IMR-90 (cell line): ENCODE data around the gene TMA7. TPM values are rescaled to one million over a fixed set of nuclear protein-coding genes. Genes with fewer than 3 reads are reported as not detected.
A peak's percentile ranks its signal among the peaks of the same experiment; 100 is the strongest.

ENCODE experiments used
- ATAC-seq: fragments of 200-7000 bp; cut with Tn5 transposase; 2 replicates; pipeline ENCODE4 v1.9.1; 2020; ENCODE audit warnings: low read depth, mild to moderate bottlenecking, moderate library complexity
- BruUV-seq: library from RNA; stranded (reverse); fragments of 400-500 nt; replicated peaks from 2 replicates; lab custom pipeline; 2021; lab: Mats Ljungman, UMichigan
- CTCF ChIA-PET: fragments of 300-600 bp; formaldehyde crosslinking; extraction: SDS; loops from one replicate; lab custom pipeline; 2021; ENCODE audit warnings: antibody characterized with exemption; lab: Yijun Ruan, JAX
- POLR2A ChIA-PET: fragments of 300-600 bp; sonication (Branson Sonifier 250); formaldehyde crosslinking; loops from one replicate; lab custom pipeline; 2022; ENCODE audit warnings: antibody characterized with exemption; ENCODE audit not compliant: unreplicated experiment; lab: Charles Lee
- DNase-seq: peaks from one replicate; pipeline ENCODE4 v3.0.0; 2013
- H2AFZ ChIP-seq: replicated peaks from 2 replicates; pipeline ENCODE3; 2013; ENCODE audit warnings: low read length, mild to moderate bottlenecking; ENCODE audit not compliant: poor library complexity
- H2AK5ac ChIP-seq: 2 replicates; pipeline ENCODE4 v1.6.1; 2013; ENCODE audit warnings: low read depth, low read length, inconsistent platforms
- H2AK9ac ChIP-seq: replicated peaks from 2 replicates; pipeline ENCODE3; 2013; ENCODE audit warnings: mild to moderate bottlenecking, low read depth, low read length, moderate library complexity; ENCODE audit not compliant: poor library complexity
- H2BK120ac ChIP-seq: 2 replicates; pipeline ENCODE4 v1.6.1; 2013; ENCODE audit warnings: low read depth, low read length, inconsistent platforms
- H2BK15ac ChIP-seq: 3 replicates; pipeline ENCODE4 v1.6.1; 2013; ENCODE audit warnings: low read depth, low read length, inconsistent platforms
- H2BK20ac ChIP-seq: 2 replicates; pipeline ENCODE4 v1.6.1; 2013; ENCODE audit warnings: low read depth, mild to moderate bottlenecking, inconsistent platforms, low read length, moderate library complexity
- H2BK5ac ChIP-seq: 2 replicates; pipeline ENCODE4 v1.6.1; 2013; ENCODE audit warnings: mild to moderate bottlenecking, low read depth, low read length, inconsistent platforms; ENCODE audit not compliant: poor library complexity, severe bottlenecking
- H3K14ac ChIP-seq: replicated peaks from 2 replicates; pipeline ENCODE4 v1.6.1; 2013; ENCODE audit warnings: low read depth, low read length, inconsistent platforms
- H3K18ac ChIP-seq: 2 replicates; pipeline ENCODE4 v1.6.1; 2013; ENCODE audit warnings: low read depth, low read length, control low read depth
- H3K23ac ChIP-seq: 2 replicates; pipeline ENCODE4 v1.6.1; 2013; ENCODE audit warnings: low read depth, low read length, inconsistent platforms
- H3K27ac ChIP-seq: 2 replicates; pipeline ENCODE4 v1.5.1; 2013; ENCODE audit warnings: mild to moderate bottlenecking, control low read depth, low read length; ENCODE audit not compliant: insufficient read depth
- H3K27me3 ChIP-seq: 2 replicates; pipeline ENCODE4 v1.6.1; 2013; ENCODE audit warnings: low read length; ENCODE audit not compliant: control insufficient read depth, insufficient read depth
- H3K36me3 ChIP-seq: 2 replicates; pipeline ENCODE4 v1.6.1; 2013; ENCODE audit warnings: low read length, mixed read lengths; ENCODE audit not compliant: control insufficient read depth, insufficient read depth
- H3K4ac ChIP-seq: 2 replicates; pipeline ENCODE4 v1.6.1; 2013; ENCODE audit warnings: low read depth, low read length, inconsistent platforms
- H3K4me1 ChIP-seq: 2 replicates; pipeline ENCODE4 v1.6.1; 2013; ENCODE audit warnings: low read length, mixed read lengths; ENCODE audit not compliant: control insufficient read depth, insufficient read depth
- H3K4me2 ChIP-seq: 2 replicates; pipeline ENCODE4 v1.6.1; 2013; ENCODE audit warnings: low read depth, mild to moderate bottlenecking, control low read depth, low read length, moderate library complexity
- H3K4me3 ChIP-seq: 2 replicates; pipeline ENCODE4 v1.5.1; 2013; ENCODE audit warnings: low read depth, mild to moderate bottlenecking, control low read depth, low read length, moderate library complexity; ENCODE audit not compliant: insufficient read depth
- H3K56ac ChIP-seq: 2 replicates; pipeline ENCODE4 v1.6.1; 2013; ENCODE audit warnings: low read length, inconsistent platforms; ENCODE audit not compliant: insufficient read depth; ENCODE audit errors: extremely low read depth
- H3K79me1 ChIP-seq, 2 experiments: 2 replicates each; pipeline ENCODE4 v1.6.1; 2013; ENCODE audit warnings: low read length in 2 of 2, inconsistent platforms in 1 of 2, low read depth in 1 of 2
- H3K9ac ChIP-seq: 2 replicates; pipeline ENCODE4 v1.6.1; 2013; ENCODE audit warnings: low read depth, low read length, control low read depth
- H3K9me1 ChIP-seq: 2 replicates; pipeline ENCODE4 v1.6.1; 2013; ENCODE audit warnings: low read length, inconsistent platforms; ENCODE audit not compliant: insufficient read depth
- H3K9me3 ChIP-seq: 2 replicates; pipeline ENCODE4 v1.6.1; 2013; ENCODE audit warnings: low read length; ENCODE audit not compliant: control insufficient read depth, insufficient read depth
- H4K20me1 ChIP-seq: 2 replicates; pipeline ENCODE4 v1.6.1; 2013; ENCODE audit warnings: low read length, inconsistent platforms; ENCODE audit not compliant: insufficient read depth
- H4K5ac ChIP-seq: 2 replicates; pipeline ENCODE4 v1.6.1; 2013; ENCODE audit warnings: mild to moderate bottlenecking, low read depth, low read length, control low read depth
- H4K8ac ChIP-seq, 2 experiments: 2 replicates each; pipeline ENCODE4 v1.6.1; 2013; ENCODE audit warnings: low read depth in 2 of 2, low read length in 2 of 2, control low read depth in 1 of 2, inconsistent platforms in 1 of 2
- H4K91ac ChIP-seq: 2 replicates; pipeline ENCODE4 v1.6.1; 2013; ENCODE audit warnings: low read depth, low read length, inconsistent platforms; ENCODE audit not compliant: insufficient read depth
- BHLHE40 ChIP-seq: fragments of 150-350 bp; IDR thresholded peaks from 2 replicates; pipeline ENCODE4 v1.6.1; 2016; ENCODE audit warnings: mild to moderate bottlenecking, low read depth, low read length
- CEBPB ChIP-seq: IDR thresholded peaks from 2 replicates; pipeline ENCODE4 v1.6.1; 2012; ENCODE audit warnings: low read depth, low read length, improper control_type of control experiment
- CHD1 ChIP-seq: IDR thresholded peaks from 2 replicates; pipeline ENCODE4 v1.6.1; 2012; ENCODE audit warnings: low read depth, low read length, improper control_type of control experiment
- FOS ChIP-seq: fragments of 150-350 bp; IDR thresholded peaks from 2 replicates; pipeline ENCODE4 v1.6.1; 2016; ENCODE audit warnings: low read depth, low read length
- MAFK ChIP-seq: IDR thresholded peaks from 2 replicates; pipeline ENCODE4 v1.6.1; 2012; ENCODE audit warnings: low read depth, low read length, improper control_type of control experiment
- MAZ ChIP-seq: IDR thresholded peaks from 2 replicates; pipeline ENCODE4 v1.6.1; 2012; ENCODE audit warnings: low read depth, mild to moderate bottlenecking, low read length, improper control_type of control experiment, moderate library complexity, borderline replicate concordance
- MXI1 ChIP-seq: IDR thresholded peaks from 2 replicates; pipeline ENCODE4 v1.6.1; 2012; ENCODE audit warnings: low read depth, mild to moderate bottlenecking, low read length, moderate library complexity, borderline replicate concordance
- NFE2L2 ChIP-seq: fragments of 150-350 bp; IDR thresholded peaks from 2 replicates; pipeline ENCODE4 v1.6.1; 2016; ENCODE audit warnings: low read depth, mild to moderate bottlenecking, low read length
- POLR2A ChIP-seq: IDR thresholded peaks from 2 replicates; pipeline ENCODE4 v1.6.1; 2012; ENCODE audit warnings: mild to moderate bottlenecking, low read depth, low read length
- RAD21 ChIP-seq: IDR thresholded peaks from 2 replicates; pipeline ENCODE4 v1.6.1; 2012; ENCODE audit warnings: low read length, improper control_type of control experiment
- RCOR1 ChIP-seq: IDR thresholded peaks from 2 replicates; pipeline ENCODE4 v1.6.1; 2012; ENCODE audit warnings: mild to moderate bottlenecking, low read length, improper control_type of control experiment; ENCODE audit not compliant: insufficient replicate concordance
- RFX5 ChIP-seq: IDR thresholded peaks from 2 replicates; pipeline ENCODE4 v1.8.0; 2012; ENCODE audit warnings: low read depth, mild to moderate bottlenecking, low read length, moderate library complexity
- SMC3 ChIP-seq: fragments of 150-350 bp; IDR thresholded peaks from 2 replicates; pipeline ENCODE4 v1.6.1; 2016; ENCODE audit warnings: low read depth, mild to moderate bottlenecking, antibody characterized with exemption, low read length, moderate library complexity
- WGBS, 2 experiments: methylation state at CpG; one replicate each; pipeline versions ENCODE4 v1.1.5 to v1.1.7; 2013; ENCODE audit warnings: missing lambda C conversion rate in 2 of 2; ENCODE audit not compliant: insufficient read length in 1 of 2; ENCODE audit errors: extremely low coverage in 2 of 2; 5-methylcytosine and 5-hydroxymethylcytosine counted together
- dilution Hi-C: fragments of 300-500 bp; cut with HindIII; formaldehyde crosslinking; loops from one replicate; pipeline ENCODE4 v1.14.3; 2018; ENCODE audit warnings: low sequenced_read_pairs; ENCODE audit not compliant: unreplicated experiment
- in situ Hi-C: fragments of 300-500 bp; cut with MboI; formaldehyde crosslinking; loops from 3 replicates; pipeline ENCODE4 v1.14.3; 2019; ENCODE audit warnings: low sequenced_read_pairs, inconsistent platforms, mixed read lengths
- intact Hi-C: fragments of 100-400 bp; cut with micrococcal nuclease; formaldehyde crosslinking; loops from 2 replicates; pipeline ENCODE4 v1.10.0; 2022
- polyA plus RNA-seq, 3 experiments: library from polyadenylated mRNA; depleted of rRNA; stranded (reverse); fragments of >200 nt; gene quantifications; 2 replicates each; pipeline ENCODE4 v1.2.3, GENCODE V29; 2012; ENCODE audit warnings: low replicate concordance in 1 of 3
- total RNA-seq: library from RNA; depleted of rRNA; stranded (reverse); fragments of >200 nt; gene quantifications from 2 replicates; pipeline ENCODE4 v1.2.3, GENCODE V29; 2012
- TF ChIP-seq, protein P1 (sequence below): fragments of 150-350 bp; IDR thresholded peaks from 2 replicates; pipeline ENCODE4 v1.6.1; 2017; ENCODE audit warnings: mild to moderate bottlenecking, antibody characterized with exemption, low read length, low read depth
- TF ChIP-seq, protein P2 (sequence below): conservative IDR thresholded peaks from 2 replicates; pipeline ENCODE4 v1.5.1; 2012; ENCODE audit warnings: mild to moderate bottlenecking, low read depth, low read length, improper control_type of control experiment
- TF ChIP-seq, protein P3 (sequence below): fragments of 150-350 bp; IDR thresholded peaks from 2 replicates; pipeline ENCODE4 v1.6.1; 2016; ENCODE audit warnings: low read depth, mild to moderate bottlenecking, low read length, moderate library complexity, borderline replicate concordance

Gene TMA7
- total and polyA plus RNA-seq, 2 of the 4 experiments (the other 2 are of a cell fraction) = 81.9 to 240 TPM

DNA sequence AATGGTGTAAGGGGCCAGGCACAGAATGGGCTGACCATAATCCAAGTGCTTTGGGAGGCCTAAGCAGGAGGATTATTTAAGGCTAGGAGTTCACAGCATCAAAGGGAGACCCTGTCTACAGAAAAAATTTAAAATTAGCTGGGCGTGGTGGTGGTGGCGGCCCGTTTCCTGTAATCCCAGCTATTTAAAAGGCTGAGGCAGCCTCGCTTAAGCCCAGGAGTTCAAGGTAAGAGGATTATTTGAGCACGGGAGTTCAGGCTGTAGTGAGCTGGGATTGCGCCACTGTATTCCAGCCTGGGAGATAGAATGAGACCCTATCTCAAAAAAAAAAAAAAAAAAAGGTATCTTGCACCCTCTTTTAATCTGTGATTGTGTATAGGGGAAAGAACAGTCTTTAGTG lies 1.9 kb downstream of the TMA7 start:
- H2BK120ac ChIP-seq = no peak overlapping the region
- WGBS, 2 experiments = no CpG with 5 or more reads among the region's 6 CpGs
- peaks cover 4% of the 10 kb centered on the region for H3K4me1 ChIP-seq
- H3K14ac ChIP-seq = no peak overlapping the region
- CTCF ChIA-PET = interaction anchor here (0.6 kb wide), 1 partner anchor 9 kb away, joined by 3 read pairs; no protein-coding TSS in a partner anchor
- no peak overlapping the region for H2BK15ac ChIP-seq
- peak overlapping the region; percentile 52; the same call in 1 of the 2 replicates for H3K23ac ChIP-seq
- H3K18ac ChIP-seq = no peak overlapping the region
- H3K79me1 ChIP-seq = peaks cover 44 to 50% of the 10 kb centered on the region in 2 experiments
- H3K4ac ChIP-seq = no peak overlapping the region
- no peak overlapping the region for H2BK20ac ChIP-seq
- peaks cover 6% of the 10 kb centered on the region; the same call in 1 of the 2 replicates for H4K20me1 ChIP-seq
- H3K9me3 ChIP-seq = no peaks in the 10 kb centered on the region
- ATAC-seq (no peak), DNase-seq (no peak)
- no peak overlapping the region for H3K4me2 ChIP-seq
- no TSS peak for BruUV-seq
- 0 out of 2 replicates have a peak, but pooled peaks cover 4% of the 10 kb centered on the region for H3K9me1 ChIP-seq
- POLR2A ChIA-PET = interaction anchor here (0.6 kb wide), 1 partner anchor 249 kb away, joined by 14 read pairs; no protein-coding TSS in a partner anchor
- H4K91ac ChIP-seq = no peak overlapping the region
- no peak overlapping the region for H3K27ac ChIP-seq
- no peak overlapping the region for H2AK5ac ChIP-seq
- peaks cover 15% of the 10 kb centered on the region for H3K36me3 ChIP-seq
- H2AK9ac ChIP-seq = no peak overlapping the region
- dilution Hi-C loops (no loop called here), intact Hi-C loops (loop anchor here (10.0 kb wide), 1 partner anchor 193 kb away; the partner anchor contains the start of gene SLC26A6), in situ Hi-C loops (no loop called here)
- no peaks in the 10 kb centered on the region for H3K27me3 ChIP-seq
- no peak overlapping the region for H4K5ac ChIP-seq
- no peak overlapping the region for H2AFZ ChIP-seq
- no peak overlapping the region for H3K4me3 ChIP-seq
- TF ChIP-seq SMC3 = no peak
- TF ChIP-seq MXI1 = no peak
- no peak for TF ChIP-seq BHLHE40
- TF ChIP-seq CEBPB = no peak
- no peak for TF ChIP-seq RFX5
- no peak for TF ChIP-seq CHD1
- TF ChIP-seq, protein P1, sequence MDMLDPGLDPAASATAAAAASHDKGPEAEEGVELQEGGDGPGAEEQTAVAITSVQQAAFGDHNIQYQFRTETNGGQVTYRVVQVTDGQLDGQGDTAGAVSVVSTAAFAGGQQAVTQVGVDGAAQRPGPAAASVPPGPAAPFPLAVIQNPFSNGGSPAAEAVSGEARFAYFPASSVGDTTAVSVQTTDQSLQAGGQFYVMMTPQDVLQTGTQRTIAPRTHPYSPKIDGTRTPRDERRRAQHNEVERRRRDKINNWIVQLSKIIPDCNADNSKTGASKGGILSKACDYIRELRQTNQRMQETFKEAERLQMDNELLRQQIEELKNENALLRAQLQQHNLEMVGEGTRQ = no peak
- TF ChIP-seq FOS = no peak
- no peak for TF ChIP-seq NFE2L2
- TF ChIP-seq MAZ = no peak
- TF ChIP-seq, protein P2, sequence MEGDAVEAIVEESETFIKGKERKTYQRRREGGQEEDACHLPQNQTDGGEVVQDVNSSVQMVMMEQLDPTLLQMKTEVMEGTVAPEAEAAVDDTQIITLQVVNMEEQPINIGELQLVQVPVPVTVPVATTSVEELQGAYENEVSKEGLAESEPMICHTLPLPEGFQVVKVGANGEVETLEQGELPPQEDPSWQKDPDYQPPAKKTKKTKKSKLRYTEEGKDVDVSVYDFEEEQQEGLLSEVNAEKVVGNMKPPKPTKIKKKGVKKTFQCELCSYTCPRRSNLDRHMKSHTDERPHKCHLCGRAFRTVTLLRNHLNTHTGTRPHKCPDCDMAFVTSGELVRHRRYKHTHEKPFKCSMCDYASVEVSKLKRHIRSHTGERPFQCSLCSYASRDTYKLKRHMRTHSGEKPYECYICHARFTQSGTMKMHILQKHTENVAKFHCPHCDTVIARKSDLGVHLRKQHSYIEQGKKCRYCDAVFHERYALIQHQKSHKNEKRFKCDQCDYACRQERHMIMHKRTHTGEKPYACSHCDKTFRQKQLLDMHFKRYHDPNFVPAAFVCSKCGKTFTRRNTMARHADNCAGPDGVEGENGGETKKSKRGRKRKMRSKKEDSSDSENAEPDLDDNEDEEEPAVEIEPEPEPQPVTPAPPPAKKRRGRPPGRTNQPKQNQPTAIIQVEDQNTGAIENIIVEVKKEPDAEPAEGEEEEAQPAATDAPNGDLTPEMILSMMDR = no peak
- TF ChIP-seq, protein P3, sequence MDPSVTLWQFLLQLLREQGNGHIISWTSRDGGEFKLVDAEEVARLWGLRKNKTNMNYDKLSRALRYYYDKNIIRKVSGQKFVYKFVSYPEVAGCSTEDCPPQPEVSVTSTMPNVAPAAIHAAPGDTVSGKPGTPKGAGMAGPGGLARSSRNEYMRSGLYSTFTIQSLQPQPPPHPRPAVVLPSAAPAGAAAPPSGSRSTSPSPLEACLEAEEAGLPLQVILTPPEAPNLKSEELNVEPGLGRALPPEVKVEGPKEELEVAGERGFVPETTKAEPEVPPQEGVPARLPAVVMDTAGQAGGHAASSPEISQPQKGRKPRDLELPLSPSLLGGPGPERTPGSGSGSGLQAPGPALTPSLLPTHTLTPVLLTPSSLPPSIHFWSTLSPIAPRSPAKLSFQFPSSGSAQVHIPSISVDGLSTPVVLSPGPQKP = no peak
- no peak for TF ChIP-seq POLR2A
- TF ChIP-seq RCOR1 = no peak
- no peak for TF ChIP-seq MAFK
- no peak for TF ChIP-seq RAD21
- H4K8ac ChIP-seq = no peak overlapping the region
- no peak overlapping the region for H3K9ac ChIP-seq
- no peak overlapping the region for H3K56ac ChIP-seq
- H2BK5ac ChIP-seq = no peak overlapping the region
